Fibroblast of the aortic adventitia (primary cell): ENCODE results near the gene PPP6R2. TPM values are rescaled to one million over a fixed set of nuclear protein-coding genes. Genes with fewer than 3 reads are reported as not detected.

Experiments
- DNase-seq: peaks from one replicate; pipeline ENCODE4 v3.0.0-alpha.2; 2010; ENCODE audit warnings: low read depth
- H3K4me3 ChIP-seq: 2 replicates; pipeline ENCODE4 v1.5.1; 2011; ENCODE audit warnings: low read depth, mild to moderate bottlenecking, control low read depth, low read length, moderate library complexity
- total RNA-seq: library from RNA; depleted of rRNA; stranded (reverse); fragments of >200 nt; gene quantifications from 2 replicates; pipeline ENCODE4 v1.2.3, GENCODE V29; 2012; ENCODE audit warnings: low replicate concordance
- TF ChIP-seq, protein P1 (sequence below): IDR thresholded peaks from 2 replicates; pipeline ENCODE4 v1.5.1; 2011; ENCODE audit warnings: mild to moderate bottlenecking, low read length, control low read depth, inconsistent platforms; ENCODE audit not compliant: insufficient read depth

Gene PPP6R2
- total RNA-seq, 1 donor = 38.5 TPM

DNA sequence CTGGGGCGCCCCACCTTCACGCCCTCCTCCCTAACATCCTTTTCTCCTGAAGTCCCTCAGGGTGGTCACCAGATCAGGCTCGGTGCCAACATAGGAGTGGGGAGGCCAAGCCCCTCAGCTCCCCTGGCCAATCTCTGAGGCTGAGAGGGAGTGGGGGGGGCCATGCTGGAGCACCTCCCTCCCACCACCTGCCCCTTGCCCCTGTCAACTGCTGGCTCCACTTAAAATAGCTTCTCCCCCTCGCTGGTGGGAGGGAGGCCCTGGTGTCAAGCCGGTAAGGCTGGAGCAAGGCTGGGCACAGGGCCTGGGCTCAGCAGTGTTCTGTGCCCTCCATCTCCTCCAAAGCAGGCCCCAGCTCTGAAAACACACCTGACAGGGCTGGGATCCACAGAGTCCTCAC lies 40.6 kb upstream of the PPP6R2 start:
- no peak for DNase-seq
- H3K4me3 ChIP-seq = no peak overlapping the region
- TF ChIP-seq, protein P1, sequence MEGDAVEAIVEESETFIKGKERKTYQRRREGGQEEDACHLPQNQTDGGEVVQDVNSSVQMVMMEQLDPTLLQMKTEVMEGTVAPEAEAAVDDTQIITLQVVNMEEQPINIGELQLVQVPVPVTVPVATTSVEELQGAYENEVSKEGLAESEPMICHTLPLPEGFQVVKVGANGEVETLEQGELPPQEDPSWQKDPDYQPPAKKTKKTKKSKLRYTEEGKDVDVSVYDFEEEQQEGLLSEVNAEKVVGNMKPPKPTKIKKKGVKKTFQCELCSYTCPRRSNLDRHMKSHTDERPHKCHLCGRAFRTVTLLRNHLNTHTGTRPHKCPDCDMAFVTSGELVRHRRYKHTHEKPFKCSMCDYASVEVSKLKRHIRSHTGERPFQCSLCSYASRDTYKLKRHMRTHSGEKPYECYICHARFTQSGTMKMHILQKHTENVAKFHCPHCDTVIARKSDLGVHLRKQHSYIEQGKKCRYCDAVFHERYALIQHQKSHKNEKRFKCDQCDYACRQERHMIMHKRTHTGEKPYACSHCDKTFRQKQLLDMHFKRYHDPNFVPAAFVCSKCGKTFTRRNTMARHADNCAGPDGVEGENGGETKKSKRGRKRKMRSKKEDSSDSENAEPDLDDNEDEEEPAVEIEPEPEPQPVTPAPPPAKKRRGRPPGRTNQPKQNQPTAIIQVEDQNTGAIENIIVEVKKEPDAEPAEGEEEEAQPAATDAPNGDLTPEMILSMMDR = no peak

DNA sequence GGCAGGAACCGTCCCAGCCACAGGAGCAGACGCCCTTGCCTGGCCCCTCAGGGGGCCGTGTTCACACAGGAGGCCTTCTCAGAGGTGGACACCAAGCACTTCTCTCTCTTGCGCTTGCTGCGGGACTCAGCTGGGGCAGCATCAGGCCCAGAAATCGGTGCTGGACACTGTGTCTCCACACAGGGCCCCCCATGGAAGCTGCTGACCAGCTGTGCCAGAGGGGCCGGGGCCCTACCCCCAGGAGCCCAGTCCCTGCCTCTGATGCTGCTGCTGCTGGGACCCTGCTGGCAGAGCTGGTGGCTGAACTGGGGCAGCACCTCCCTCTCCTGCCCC lies 39.6 kb upstream of the PPP6R2 start:
- TF ChIP-seq, protein P1 = no peak
- H3K4me3 ChIP-seq = peak overlapping the region; percentile 13
- DNase-seq = no peak

DNA sequence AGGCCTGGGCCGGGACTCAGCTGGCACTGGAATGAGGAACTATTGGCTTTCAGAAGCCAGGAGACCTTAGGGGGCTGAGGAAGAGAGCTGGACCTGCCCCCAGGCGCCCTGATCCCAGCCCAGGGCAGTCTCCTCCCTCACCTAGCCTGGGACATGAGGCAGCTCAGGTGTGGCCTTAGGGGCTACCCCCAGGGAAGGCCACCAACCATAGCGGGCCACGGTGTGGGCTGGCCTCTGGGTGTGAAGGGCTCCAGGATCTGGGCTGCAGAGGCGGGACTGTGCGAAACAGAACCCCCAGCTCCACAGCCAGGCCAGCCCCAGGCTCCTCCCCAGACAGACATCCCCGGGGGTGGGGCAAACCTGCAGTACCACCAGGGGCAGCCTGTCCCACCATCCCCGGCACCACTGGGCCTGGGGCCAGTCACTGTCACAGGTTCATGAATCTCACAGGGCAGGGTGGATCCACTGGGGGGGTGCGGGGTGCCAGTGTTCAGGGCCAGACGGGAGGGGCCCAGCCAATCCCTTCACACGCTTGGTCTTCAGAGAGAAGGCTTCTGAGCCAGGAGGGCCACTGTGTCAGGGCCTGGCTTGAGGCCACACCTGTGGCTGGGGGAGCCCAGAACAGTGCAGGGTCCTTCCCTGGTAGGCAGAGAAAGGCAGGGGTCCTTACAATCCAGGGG lies 39.1 kb upstream of the PPP6R2 start:
- DNase-seq = no peak
- TF ChIP-seq, protein P1 = peak; percentile 3
- H3K4me3 ChIP-seq = peak overlapping the region; percentile 47

DNA sequence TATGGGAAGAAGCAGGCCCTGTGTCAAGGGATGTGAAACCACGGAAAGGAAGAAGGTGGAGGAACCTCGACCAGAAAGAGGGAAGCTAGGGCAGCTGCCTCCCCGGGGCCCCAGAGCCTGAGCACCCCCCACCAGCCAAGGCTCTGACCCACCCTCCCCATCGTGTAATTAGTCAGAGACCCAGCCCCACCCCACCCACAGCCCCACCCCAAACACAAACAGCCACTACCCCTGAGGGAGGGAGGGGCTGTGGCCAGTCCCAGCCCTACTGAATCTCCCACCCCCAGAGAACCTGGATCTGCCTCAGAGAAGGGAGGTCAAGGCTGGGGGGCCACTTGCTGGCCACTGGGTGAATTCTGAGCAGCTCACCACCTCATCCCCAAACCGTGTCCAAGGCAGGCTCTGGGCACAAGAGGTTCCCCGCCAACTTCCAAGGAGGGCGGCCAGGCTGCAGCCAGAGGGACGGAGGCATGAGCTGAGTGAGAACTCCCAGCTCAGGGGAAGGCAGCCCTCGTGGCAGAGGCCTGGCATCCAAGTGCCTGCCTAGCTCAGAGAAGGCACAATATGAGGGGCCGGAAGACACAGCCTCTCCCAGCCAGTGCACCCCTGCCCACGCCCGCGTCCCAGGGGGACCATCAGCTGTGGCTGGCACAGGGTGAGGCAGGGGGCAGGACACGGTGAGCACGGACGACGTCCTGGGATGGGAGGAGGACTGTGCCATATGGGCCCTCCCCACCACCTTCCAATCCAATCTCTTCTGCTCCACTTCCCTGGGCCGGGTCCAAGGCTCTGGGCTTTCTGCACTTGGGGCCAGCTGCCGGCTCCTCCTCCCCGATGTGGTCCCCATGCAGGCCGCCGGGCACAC lies 38.4 kb upstream of the PPP6R2 start:
- DNase-seq = peak; percentile 60
- TF ChIP-seq, protein P1 = no peak
- peak overlapping the region; percentile 87 for H3K4me3 ChIP-seq

DNA sequence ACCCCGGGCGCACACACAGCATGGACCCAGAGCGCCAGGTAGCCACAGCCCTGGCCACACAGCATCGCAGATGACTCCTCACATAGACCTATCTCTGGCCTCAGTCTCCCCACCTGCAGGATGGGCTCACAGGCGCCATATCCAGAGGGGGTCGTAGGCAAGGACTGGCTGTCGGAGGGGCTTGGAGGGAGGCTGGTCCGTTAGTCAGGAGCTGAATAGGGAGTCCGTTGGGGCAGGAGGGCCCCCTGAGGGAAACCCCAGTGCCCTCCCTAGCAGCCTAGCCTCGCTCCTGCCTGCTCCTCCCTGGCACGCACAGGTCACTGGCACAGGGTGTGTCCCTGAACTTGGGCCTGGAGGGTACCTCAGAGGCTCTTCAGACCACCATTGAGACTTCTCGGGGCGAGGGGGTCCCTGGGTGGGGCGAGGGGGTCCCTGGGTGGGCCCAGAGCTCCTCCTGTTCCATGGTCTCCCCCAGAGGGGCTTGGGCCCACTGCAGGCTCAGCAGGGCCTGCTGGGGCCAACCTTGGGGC lies 37.7 kb upstream of the PPP6R2 start:
- H3K4me3 ChIP-seq = peak overlapping the region; percentile 87
- TF ChIP-seq, protein P1 = no peak
- no peak for DNase-seq

DNA sequence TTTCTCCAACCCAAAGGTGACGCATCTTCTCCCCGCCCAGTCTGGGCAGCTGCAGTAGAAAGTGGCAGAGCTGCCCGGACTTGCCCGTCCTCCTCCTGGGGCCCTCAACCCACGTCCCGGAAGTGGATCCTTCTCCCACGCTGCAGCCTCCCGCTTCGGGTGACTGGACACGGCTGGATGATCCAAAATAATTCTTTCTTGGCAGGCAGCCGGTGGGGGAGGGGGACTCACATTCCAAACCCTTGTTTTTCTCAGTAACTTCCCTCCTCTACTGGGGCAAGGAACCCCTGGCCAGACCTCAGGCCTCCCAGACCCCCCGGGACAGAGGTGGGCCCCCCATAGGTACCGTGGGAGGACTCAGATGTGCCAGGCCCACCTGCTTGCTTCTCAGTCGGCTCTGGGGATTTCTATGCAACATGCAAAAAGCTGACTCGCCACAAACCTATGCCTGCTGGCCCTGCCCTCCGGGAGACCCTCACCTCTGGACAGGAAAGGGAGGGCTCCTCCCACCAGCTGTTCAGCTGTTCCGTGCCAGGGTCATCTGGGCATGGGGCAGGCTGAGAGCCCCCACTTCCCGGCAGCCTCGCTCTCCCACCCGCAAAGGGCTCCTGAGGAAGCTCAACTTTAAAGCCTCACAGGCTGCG lies 37.1 kb upstream of the PPP6R2 start:
- peak overlapping the region; percentile 87 for H3K4me3 ChIP-seq
- peak; percentile 95 for DNase-seq
- TF ChIP-seq, protein P1 = no peak
